Loucy (cell line): ENCODE measurements around the gene TPP2.

Experiments used
- H2AFZ ChIP-seq: fragments of 200-600 bp; sonication (generic); 2 replicates; pipeline ENCODE4 v1.6.0; 2016; ENCODE audit warnings: antibody characterized with exemption, mild to moderate bottlenecking, low read length, moderate library complexity
- H3F3A ChIP-seq: fragments of 200-600 bp; 2 replicates; pipeline ENCODE4 v1.6.0; 2016; ENCODE audit warnings: antibody characterized with exemption, low read depth, mild to moderate bottlenecking
- H3K27me3 ChIP-seq: fragments of 200-600 bp; sonication (generic); 2 replicates; pipeline ENCODE4 v1.6.1; 2014; ENCODE audit warnings: low read length, mild to moderate bottlenecking; ENCODE audit not compliant: insufficient read depth, poor library complexity, severe bottlenecking
- H3K36me3 ChIP-seq: fragments of 200-600 bp; sonication (generic); 2 replicates; pipeline ENCODE4 v1.6.1; 2016; ENCODE audit warnings: low read length; ENCODE audit not compliant: insufficient read depth
- H3K4me1 ChIP-seq: fragments of 200-600 bp; sonication (generic); 2 replicates; pipeline ENCODE4 v1.5.1; 2014; ENCODE audit warnings: low read length, mild to moderate bottlenecking; ENCODE audit not compliant: insufficient read depth, poor library complexity, severe bottlenecking
- H3K4me2 ChIP-seq: fragments of 200-600 bp; sonication (generic); 2 replicates; pipeline ENCODE4 v1.6.0; 2014; ENCODE audit warnings: antibody characterized with exemption, low read length, low read depth, mild to moderate bottlenecking; ENCODE audit not compliant: poor library complexity, severe bottlenecking
- H3K4me3 ChIP-seq: fragments of 200-600 bp; sonication (generic); 2 replicates; pipeline ENCODE4 v1.5.1; 2014; ENCODE audit warnings: low read length, mild to moderate bottlenecking, mixed read lengths; ENCODE audit not compliant: poor library complexity, severe bottlenecking
- H3K79me2 ChIP-seq: fragments of 200-600 bp; sonication (generic); 2 replicates; pipeline ENCODE4 v1.6.1; 2014; ENCODE audit warnings: low read length; ENCODE audit not compliant: insufficient read depth
- H3K9ac ChIP-seq: fragments of 200-600 bp; sonication (generic); 2 replicates; pipeline ENCODE4 v1.6.0; 2014; ENCODE audit warnings: mild to moderate bottlenecking, low read depth, low read length, moderate library complexity; ENCODE audit not compliant: poor library complexity, severe bottlenecking
- H3K9me2 ChIP-seq: fragments of 200-600 bp; sonication (generic); replicated peaks from 2 replicates; pipeline ENCODE4 v1.6.1; 2016; ENCODE audit warnings: low read depth, low read length, mixed read lengths
- H3K9me3 ChIP-seq: fragments of 200-600 bp; sonication (generic); 2 replicates; pipeline ENCODE4 v1.6.1; 2014; ENCODE audit warnings: mild to moderate bottlenecking, antibody characterized with exemption, low read length, low read depth; ENCODE audit not compliant: insufficient read depth
- H4K20me1 ChIP-seq: fragments of 200-600 bp; sonication (generic); 2 replicates; pipeline ENCODE4 v1.6.0; 2014; ENCODE audit warnings: antibody characterized with exemption, low read length, mild to moderate bottlenecking; ENCODE audit not compliant: insufficient read depth, poor library complexity, severe bottlenecking
- EZH2phosphoT487 ChIP-seq: fragments of 200-600 bp; IDR thresholded peaks from 2 replicates; pipeline ENCODE4 v1.6.1; 2018; ENCODE audit warnings: antibody characterized with exemption, mild to moderate bottlenecking, moderate library complexity, borderline replicate concordance
- TF ChIP-seq, protein P1 (sequence below): fragments of 200-600 bp; sonication (generic); conservative IDR thresholded peaks from 2 replicates; pipeline ENCODE4 v1.5.1; 2014; ENCODE audit warnings: mild to moderate bottlenecking, antibody characterized with exemption, low read length

Gene TPP2

DNA sequence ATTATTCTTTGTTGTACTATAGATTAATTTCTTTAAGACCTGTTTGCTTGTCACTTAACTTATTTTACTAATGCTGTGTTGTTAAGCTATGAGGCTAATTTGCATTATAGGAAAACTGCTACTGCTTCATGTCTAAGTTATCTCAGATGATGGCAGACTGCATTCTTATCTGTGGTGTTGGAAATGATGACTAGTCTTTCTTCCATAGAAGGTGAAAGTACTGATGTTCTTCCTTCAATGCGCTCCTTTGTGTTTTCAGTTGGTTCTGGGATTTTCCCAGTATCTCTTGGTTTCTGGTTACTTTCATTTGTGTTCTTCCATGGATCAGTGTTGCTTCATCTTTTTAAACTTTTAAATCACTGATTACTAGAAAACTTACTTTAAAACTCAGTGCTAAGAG lies 46.9 kb downstream of the TPP2 start:
- H3K9ac ChIP-seq: no peak overlapping the region
- no peaks in the 10 kb centered on the region for H3K9me3 ChIP-seq
- H3K4me3 ChIP-seq: no peak overlapping the region
- H3K36me3 ChIP-seq: peaks cover 86% of the 10 kb centered on the region
- H2AFZ ChIP-seq: no peak overlapping the region
- H3K4me1 ChIP-seq: no peaks in the 10 kb centered on the region
- H3K9me2 ChIP-seq: no peaks in the 10 kb centered on the region
- no peaks in the 10 kb centered on the region for H3K27me3 ChIP-seq
- no peak for TF ChIP-seq EZH2phosphoT487
- TF ChIP-seq, protein P1, sequence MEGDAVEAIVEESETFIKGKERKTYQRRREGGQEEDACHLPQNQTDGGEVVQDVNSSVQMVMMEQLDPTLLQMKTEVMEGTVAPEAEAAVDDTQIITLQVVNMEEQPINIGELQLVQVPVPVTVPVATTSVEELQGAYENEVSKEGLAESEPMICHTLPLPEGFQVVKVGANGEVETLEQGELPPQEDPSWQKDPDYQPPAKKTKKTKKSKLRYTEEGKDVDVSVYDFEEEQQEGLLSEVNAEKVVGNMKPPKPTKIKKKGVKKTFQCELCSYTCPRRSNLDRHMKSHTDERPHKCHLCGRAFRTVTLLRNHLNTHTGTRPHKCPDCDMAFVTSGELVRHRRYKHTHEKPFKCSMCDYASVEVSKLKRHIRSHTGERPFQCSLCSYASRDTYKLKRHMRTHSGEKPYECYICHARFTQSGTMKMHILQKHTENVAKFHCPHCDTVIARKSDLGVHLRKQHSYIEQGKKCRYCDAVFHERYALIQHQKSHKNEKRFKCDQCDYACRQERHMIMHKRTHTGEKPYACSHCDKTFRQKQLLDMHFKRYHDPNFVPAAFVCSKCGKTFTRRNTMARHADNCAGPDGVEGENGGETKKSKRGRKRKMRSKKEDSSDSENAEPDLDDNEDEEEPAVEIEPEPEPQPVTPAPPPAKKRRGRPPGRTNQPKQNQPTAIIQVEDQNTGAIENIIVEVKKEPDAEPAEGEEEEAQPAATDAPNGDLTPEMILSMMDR: no peak
- no peaks in the 10 kb centered on the region for H3K79me2 ChIP-seq
- no peaks in the 10 kb centered on the region for H3F3A ChIP-seq
- H3K4me2 ChIP-seq: no peak overlapping the region
- H4K20me1 ChIP-seq: no peaks in the 10 kb centered on the region

DNA sequence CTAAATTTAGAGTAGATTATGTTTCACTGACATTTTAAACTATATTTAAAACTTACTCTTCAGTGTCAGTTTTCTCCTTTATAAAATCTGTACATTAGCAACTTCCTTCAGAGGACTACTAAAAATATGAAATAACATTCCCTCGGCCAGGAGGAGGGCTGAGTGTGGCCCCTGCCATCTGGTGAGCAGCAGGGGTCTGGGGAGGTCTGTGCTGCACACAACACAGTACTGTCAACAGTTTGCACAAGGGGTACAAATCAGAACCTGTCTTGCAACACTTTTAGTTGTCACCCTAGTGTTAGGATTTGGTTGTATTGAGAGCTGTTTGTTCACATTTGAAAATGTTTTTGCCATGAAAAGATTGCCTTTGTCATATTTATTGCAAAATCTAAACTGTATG lies 48.9 kb downstream of the TPP2 start:
- Histone ChIP-seq H3K4me2 (no peak overlapping the region), H3K27me3 (no peaks in the 10 kb centered on the region), H3F3A (no peaks in the 10 kb centered on the region), H3K9me2 (no peaks in the 10 kb centered on the region), H3K79me2 (no peaks in the 10 kb centered on the region), H3K36me3 (peaks cover 96% of the 10 kb centered on the region), H2AFZ (no peak overlapping the region), H3K9me3 (no peaks in the 10 kb centered on the region), H3K4me3 (no peak overlapping the region), H3K9ac (no peak overlapping the region), H3K4me1 (no peaks in the 10 kb centered on the region), H4K20me1 (no peaks in the 10 kb centered on the region)
- TF ChIP-seq, protein P1: no peak
- no peak for TF ChIP-seq EZH2phosphoT487

DNA sequence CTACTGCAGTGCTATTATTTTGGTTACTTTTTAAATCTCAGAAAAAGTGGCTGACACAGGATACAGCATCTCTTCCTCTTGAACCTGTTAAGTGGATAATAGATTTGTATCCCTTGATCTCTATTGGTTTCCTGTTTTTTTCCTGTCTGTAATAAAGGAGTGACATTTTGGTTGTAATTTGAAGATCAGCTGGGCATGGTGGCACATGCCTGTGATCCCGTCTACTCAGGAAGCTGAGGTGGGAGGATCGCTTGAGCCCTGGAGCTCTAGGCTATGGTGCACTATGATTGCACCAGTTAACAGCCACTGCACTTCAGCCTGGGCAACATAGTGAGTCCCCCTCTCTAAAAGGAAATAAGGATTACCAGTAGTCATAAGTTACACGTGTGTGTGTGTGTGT lies 51.3 kb downstream of the TPP2 start:
- Histone ChIP-seq H3F3A (no peaks in the 10 kb centered on the region), H3K79me2 (no peaks in the 10 kb centered on the region), H3K9me3 (no peaks in the 10 kb centered on the region), H3K27me3 (no peaks in the 10 kb centered on the region), H3K4me3 (no peak overlapping the region), H2AFZ (no peak overlapping the region), H3K9ac (no peak overlapping the region), H4K20me1 (no peaks in the 10 kb centered on the region), H3K4me2 (no peak overlapping the region), H3K4me1 (no peaks in the 10 kb centered on the region), H3K9me2 (no peaks in the 10 kb centered on the region), H3K36me3 (peaks cover 89% of the 10 kb centered on the region)
- TF ChIP-seq, protein P1: no peak
- no peak for TF ChIP-seq EZH2phosphoT487
